ENCODE data around the gene ZNF438.

GRCh38 chr10:31018962-31019361, 12.7 kb downstream of the ZNF438 start:
- TF ChIP-seq CTCF (IDR thresholded peaks at IDR 0.05) (no peak), POLR2A (IDR thresholded peaks at IDR 0.05) (no peak)

Measured in lower leg skin (tissue), 3 donors.